NCI-H524 (cell line): ENCODE measurements around the gene INSRR.

Experiments used
- DNase-seq, 2 experiments: peaks; one replicate each; lab custom pipeline; 2025; lab: John Stamatoyannopoulos, UW

INSRR gene

DNA sequence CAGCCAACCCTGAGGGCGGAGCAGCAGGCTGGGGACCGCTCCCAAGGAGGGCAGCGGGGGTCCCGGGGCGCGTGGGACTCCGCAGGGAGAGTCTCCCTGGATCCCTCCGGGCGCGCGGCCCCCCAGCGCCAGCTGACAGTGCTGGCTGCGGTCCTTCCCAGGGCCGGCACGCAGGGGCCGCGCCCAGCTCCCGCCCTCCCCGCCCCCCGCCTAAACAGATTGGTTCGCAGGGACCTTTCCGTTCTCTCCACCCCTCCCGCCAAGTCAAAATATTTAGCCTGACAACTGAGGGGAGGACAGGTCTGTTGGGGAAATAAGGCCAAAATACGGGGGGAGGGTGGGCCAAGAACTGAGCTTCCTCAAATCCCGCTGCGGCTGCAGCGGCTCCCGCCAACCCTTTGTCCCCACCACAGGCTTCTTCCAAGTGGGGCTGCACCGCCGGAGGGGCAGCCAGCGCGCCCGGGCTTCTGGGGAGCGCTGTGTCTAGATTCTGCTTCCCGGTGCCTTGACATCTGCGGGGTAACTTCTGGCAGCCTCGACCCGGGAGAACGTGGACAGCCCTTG lies at the start of gene INSRR:
Gene INSRR (minus strand): TSS at position 159 of the 564 bp plus-strand sequence. CDS start 496 bp downstream, outside the sequence.
- peak in 1 of 2 experiments; percentile 35 for DNase-seq

DNA sequence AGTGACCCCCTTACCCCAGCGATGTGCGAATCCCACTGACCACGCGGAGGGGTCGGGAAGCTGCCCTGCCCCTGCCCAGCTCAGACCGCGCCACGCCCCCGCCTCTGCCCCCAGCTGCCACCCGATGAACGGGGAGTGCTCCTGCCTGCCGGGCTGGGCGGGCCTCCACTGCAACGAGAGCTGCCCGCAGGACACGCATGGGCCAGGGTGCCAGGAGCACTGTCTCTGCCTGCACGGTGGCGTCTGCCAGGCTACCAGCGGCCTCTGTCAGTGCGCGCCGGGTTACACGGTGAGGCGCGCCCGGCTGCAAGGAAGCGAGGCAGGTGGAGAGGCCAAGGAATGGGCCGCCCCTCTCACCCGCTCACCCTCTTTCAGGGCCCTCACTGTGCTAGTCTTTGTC lies 49.6 kb upstream of the INSRR start:
- DNase-seq = no peak

DNA sequence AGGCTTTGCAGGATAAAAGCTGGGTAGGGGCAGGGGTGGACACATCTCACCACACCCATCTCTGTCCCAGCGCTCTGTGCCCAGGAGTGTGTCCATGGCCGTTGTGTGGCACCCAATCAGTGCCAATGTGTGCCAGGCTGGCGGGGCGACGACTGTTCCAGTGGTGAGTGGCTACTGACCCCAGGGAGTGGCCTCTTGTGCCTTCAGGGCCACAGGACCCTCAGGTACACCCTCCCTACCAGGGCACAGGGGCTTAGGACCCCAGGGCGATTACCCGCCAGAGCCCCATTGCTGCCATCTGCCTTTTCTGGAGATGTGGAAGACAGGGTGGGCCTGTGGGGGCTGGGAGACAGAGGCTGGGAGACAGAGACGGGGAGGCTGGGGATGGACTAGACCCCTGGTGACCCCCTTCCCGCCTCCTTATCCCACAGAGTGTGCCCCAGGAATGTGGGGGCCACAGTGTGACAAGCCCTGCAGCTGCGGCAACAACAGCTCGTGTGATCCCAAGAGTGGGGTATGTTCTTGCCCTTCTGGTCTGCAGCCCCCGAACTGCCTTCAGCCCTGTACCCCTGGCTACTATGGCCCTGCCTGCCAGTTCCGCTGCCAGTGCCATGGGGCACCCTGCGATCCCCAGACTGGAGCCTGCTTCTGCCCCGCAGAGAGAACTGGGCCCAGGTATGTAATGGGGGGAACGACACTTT lies 47.4 kb upstream of the INSRR start:
- no peak for DNase-seq

DNA sequence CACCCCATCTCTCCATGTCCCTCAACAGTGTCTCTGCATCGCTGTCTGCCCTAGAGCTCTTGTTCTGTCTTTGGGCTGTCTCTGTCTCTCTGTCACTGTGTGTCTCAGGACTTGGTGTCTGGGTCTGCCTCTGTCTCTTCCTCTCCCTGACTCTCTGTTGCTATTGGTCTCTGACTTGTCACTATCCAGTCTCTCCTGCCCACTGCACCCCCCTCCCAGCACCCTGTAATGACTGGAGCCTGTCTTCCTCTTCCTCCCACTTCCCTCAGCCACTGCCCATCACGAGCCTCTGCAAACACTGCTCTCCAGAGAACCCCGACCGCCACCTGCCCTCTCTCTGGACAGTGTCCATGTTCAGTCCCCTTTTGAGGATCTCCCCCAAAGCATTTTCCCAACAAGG lies 46.7 kb upstream of the INSRR start:
- no peak for DNase-seq

DNA sequence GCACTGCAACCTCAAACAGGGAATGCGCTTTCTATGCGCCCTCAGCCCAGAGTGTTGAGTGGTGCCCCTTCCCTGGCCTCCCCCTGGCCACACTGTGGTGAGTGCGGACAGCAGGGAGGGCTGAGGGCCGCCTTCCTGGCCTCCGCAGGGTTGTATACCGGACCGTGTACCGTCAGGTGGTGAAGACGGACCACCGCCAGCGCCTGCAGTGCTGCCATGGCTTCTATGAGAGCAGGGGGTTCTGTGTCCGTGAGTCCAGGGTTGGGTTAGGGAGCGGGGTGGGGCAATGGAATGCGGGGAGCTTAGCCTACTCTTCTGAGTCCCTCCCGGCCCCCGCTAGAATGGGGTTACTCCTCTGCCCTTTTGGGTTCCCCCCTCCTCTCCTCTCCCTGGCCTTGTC lies 46.3 kb upstream of the INSRR start:
- DNase-seq = no peak

DNA sequence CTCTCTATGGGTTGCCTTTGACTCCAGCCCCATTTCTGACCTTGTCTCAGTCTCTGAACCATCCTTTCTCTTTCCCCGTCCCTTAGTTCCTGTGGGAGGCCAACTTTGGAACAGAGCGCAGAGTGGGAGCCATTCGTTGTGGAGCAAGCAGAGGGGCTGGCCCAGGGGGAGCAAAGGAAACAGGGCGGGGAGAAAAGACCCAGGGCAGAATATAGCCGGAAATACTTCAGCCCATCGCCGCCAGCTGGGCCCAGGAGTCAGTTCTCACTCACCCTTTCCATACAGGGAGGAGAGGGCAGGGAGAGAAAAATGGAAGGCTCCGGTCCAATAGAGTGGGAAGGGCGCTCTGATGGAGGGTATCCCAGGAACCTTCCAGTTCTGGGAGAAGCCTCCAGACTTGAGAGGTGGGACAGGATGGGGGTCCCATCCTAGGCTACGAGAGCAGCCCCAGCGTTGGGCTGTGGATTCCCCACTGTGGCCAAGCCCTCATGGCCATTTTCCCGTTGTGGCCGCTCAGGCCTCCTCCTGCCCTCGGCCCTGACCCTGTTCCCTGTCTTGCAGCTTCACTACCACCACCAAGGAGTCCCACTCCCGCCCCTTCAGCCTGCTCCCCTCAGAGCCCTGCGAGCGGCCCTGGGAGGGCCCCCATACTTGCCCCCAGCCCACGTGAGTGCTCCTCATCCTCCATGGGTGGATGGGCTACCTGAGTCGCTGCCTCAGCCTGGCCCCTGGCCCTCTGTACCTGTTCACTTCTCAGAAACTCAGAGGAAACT lies 45.5 kb upstream of the INSRR start:
- DNase-seq = no peak

DNA sequence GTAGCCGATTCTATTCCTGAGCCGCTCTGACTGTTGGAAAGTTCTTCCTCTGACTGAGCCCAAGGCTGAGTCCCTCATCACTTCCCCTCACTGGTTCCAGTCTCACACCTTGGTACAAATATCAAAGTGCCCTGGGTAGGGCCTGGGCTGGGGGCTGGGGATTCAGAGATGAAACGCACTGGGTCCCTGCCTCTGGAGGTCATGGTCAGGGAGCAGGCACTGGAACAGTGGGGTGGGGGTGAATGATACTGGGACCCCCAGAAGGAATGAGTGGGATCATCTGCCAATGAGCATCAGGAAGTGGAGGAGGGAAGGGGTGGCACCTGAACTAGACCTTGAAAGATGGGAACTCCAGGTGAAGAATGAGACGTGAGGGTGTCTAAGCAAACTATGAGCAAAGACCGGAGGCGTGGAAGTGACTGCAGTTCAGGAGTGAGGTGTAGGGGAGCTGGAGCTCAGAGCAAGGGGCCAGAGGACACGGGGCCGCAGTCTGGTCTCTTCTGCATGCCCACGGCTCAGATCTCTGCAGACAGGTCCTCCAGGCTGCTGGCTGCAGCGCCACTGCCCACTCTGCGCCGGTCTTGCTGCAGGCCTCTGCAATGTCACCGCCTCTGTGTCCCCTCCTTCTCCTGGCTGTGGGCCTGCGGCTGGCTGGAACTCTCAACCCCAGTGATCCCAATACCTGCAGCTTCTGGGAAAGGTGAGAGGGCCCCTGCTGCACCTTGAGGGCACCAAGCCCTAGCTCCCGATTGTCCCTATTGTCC lies 44.6 kb upstream of the INSRR start:
- DNase-seq = no peak

DNA sequence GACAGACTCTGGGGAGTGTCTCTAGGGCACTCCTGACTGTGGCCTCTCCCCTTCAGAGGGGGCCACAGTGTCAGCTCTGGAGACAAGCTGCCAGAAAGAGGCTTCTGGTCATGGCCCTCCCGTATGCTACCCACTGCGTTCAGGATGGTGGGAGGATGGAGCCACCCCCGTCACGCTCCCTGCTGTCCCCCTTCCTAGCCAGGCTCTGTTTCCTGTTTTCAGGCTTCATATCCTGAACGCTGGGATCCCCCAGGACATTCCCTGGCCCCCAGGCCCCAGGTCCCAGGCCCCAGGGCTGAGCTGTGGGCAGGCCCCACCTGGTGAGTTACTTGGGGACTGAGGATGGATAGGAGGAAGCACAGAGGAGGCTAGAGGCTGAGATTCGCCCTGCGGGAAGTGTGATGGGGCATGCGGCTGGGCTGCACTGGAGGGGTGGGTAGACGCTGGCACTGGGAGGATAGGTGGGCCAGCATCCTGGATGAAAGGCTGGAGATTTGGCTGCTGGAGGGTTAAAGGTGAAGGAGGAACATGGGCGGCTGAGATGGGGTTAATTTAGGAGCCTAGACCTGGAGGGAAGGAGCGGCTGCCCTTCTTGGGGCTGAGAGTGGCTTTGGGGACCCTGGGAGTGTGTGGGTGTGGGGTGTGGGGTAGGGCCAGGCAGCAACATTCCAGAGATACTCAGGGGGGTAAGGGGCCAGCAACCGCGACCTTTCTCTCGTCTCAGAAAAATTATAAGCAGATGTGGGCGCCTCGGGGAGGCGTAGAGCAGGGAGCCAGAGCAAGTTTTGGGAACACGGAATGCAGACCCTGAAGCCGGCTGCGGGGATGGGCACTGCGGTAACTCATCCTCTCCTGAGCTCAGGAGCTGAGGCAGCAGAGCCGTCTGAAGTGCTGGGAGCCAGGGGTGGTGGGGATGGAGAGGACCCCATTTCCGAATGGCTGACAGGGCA lies 43.3 kb upstream of the INSRR start:
- no peak for DNase-seq

DNA sequence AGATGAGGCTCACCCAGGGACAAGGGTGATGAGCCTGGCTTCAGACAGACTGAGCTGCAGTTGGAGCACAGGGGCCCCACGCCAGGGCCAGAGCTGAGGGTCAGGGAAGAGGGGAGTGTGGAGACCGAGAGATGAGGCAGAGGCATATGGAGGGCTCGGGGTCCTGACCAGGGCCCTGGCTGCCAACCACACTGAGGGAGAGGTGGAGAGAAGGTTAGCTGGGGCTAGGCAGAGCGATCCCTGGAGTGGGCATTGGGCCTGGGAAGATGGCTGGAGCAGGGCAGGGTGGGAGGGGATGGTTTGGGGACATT lies 42.6 kb upstream of the INSRR start:
- DNase-seq = no peak

DNA sequence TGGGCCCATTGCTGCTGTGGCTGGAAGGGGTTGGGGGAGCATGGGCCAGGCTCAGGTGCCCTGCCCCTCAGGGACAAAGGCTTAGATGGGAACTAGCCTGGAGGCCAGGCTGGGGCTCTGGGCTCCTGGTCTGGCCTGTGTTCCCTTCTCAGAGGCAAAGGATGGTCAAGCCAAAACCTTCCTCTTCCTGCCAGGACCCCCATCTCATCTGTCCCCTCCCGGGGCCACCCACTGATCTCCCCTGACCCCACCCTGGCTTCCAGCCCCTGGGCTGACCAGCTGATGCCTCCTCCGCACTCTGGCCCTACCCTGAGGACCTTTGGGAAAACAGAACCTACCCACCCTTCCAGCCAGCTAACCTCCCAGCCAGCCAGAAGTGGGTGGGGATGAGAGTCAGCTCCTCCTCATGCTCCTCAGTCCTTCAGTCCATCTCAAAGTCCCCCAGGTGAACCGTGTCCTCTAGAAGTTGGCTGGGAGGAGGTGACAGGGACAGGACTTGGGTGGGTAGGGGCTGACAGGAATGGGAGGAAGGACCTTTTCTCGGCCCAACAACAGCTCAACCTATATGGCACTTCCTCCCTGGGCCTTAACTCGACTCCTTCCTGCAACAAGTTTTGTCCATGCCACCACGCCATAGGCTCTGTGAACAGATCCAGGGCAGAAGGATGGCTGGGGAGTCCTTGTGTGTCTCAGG lies 42.1 kb upstream of the INSRR start:
- no peak for DNase-seq

DNA sequence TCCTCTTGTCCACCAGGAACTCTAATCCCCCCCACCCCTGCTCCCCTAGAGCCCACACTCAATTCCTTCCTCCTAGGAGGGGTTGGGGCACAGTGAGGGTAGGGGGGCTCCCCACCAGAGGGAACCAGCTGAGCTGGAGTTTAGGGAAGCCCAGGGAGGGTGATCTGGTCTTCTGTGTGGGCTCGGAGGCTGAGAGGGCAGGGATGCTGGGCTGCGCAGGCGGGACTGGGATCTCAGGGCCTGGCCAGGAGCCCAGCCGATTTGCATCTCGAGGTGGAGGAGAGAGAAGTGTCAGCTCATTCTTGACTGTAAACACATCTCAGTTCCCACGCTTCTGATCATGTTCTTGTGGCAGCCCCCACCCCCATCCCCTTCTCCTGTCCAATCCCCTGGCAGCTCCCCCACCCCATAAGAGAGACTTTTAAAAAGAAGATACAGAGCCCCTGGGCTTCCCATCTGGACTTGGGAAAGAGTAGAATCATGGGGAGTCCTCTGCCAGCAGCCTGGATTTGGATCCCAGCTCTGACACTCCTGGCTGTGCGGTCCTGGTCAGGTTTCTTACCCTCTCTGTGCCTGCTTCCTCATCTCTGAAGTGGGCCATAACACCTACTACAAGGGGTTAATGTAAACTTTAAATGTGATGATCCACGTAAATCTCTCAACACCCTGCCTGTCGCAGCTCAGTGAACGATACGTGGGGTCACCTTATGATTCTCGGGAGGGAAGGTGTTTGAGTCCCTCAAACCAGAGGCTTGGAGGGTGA lies 41.2 kb upstream of the INSRR start:
- DNase-seq = no peak

DNA sequence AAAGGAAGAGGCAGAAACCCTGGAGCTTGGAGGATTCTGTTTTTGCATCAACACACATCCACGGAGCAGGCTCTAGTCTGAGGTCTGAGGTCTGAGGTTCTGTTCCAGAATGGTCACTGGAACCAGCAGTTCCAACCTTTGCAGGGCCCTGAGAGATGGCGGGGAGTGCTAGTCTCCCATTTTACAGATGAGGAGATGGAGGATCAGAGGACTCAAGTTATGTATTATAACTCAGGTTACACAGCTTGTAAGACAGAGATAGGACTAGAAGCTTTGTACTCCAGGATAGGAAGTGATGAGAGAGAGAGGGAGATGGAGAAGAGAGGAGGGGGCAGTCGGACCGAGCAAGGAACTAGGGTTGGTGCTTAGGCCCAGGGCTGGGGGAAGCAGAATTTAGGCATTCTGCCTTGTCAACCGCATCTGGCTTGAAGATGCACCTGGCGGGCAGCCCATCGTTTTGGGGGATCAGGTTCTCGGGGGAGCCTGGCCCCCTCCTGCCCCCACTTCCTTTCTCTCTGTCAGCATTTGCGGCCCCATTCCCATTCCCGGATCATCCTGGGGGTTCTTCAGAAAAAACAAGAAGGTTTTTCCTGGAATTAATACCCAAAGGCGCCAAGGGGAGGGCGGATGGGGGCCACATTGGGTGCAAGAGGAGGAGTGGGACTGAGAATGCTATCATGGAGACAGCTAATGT lies 40.2 kb upstream of the INSRR start:
- DNase-seq = no peak

DNA sequence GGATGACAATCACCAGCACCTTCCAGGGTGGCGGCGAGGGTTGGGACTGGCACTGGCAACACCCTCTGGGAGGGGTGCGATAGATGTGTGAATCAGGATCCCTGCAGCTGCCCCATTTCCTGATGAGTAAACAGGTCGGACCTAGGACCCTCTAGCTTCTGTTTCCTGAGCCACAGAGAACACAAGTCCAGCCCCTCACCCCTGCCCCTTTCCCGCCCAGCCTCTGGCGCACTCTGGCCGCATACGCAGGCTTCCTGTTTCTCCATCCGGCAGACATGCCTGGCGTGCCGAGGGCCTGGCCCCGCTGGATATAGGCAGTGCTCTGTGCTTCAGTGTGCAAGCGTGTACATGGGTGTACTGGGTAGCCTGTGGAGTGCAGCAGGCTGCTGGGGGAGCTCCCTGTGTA lies 39.2 kb upstream of the INSRR start:
- no peak for DNase-seq

DNA sequence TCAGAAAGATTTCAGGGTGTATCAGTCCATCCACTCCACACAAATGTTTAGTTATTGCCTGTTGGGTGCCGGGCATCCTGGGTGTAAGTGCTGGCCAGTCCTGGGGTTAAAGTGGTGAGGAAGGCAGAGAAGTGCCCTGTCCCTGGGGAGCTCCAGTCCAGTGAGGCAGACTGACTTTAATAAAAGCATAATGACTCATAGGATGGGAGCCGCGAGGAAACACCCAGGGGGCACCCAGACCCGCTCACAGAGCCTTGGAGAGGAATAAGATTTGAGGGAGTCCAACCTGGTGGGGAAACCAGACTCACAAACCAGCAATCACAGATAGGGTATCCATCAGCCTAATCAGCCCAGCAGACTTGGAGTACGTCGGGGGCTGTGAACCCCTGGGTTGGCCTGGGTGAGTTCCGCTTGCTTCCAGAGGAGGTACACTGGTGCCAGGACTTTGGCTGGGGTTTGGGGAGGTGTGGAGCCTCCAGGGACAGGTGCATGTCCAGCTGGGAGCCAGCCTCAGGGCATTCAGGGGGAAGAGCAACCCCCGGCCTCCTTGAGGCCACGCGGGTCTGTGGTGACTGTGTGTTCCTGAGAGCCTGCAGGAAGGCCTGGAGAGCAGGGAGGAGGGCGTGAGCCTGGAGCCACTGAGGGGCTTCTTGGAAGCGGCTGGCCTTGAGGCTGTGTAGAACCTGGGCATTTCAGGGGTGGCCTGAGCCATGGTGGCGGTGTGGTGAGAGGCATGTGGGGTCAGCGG lies 38.3 kb upstream of the INSRR start:
- no peak for DNase-seq

DNA sequence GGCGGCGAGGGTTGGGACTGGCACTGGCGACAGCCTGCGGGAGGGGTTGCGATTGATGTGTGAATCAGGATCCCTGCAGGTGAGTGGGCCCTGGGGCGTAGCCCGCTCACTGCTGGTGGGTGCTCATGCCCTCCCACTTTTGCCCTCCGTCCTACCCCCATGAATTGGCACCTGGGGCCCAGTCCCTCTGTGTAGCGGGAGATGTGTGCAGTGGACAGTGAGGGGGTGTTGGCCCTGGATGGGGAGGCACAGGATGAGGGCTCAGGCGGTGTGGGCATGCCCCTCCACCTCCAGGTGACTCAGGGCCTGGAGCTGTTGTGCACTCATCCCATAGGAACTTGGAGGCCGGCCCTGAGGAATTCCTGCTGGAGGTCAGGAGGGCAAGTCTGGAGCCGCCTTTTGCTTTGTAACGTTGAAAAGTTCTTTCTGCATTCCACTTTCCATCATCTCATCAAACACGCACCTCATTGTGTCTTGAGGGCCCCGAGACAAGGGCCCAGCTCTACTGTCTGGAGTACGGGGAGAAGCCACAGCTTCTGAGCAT lies 37.6 kb upstream of the INSRR start:
- DNase-seq = no peak

DNA sequence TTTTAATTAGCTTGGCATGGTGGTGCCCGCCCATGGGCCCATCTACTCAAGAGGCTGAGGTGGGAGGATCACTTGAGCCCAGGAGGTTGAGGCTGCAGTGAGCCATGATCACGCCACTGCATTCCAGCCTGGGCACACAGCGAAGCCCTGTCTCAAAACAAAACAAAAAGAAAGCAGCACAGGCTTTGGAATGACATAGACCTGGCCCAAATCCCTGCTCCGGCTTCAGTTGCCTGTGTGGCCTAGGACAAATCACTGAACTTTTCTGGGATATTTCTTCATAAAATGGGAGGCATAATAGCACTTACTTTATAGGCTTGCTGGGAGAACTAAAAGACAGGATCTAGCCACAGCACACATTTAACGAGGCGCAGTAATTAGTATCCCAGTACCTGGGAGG lies 37.0 kb upstream of the INSRR start:
- no peak for DNase-seq

DNA sequence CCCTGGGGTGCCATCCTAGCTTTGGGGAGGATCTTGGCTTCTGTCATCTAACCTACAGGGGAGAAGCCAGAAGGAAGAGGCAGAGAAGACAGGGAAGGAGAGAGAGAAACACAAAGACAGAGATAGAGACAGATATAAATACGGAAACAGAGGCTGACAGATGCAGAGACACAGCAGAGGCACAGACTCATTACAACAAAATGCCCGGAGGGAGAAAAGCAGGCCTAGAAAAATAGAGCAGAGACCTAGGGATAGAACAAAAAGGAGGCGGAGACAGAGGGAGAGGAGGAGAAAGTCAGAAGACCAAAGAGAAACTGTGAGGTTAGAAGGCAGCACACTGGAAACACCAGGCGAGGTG lies 36.5 kb upstream of the INSRR start:
- DNase-seq = no peak

DNA sequence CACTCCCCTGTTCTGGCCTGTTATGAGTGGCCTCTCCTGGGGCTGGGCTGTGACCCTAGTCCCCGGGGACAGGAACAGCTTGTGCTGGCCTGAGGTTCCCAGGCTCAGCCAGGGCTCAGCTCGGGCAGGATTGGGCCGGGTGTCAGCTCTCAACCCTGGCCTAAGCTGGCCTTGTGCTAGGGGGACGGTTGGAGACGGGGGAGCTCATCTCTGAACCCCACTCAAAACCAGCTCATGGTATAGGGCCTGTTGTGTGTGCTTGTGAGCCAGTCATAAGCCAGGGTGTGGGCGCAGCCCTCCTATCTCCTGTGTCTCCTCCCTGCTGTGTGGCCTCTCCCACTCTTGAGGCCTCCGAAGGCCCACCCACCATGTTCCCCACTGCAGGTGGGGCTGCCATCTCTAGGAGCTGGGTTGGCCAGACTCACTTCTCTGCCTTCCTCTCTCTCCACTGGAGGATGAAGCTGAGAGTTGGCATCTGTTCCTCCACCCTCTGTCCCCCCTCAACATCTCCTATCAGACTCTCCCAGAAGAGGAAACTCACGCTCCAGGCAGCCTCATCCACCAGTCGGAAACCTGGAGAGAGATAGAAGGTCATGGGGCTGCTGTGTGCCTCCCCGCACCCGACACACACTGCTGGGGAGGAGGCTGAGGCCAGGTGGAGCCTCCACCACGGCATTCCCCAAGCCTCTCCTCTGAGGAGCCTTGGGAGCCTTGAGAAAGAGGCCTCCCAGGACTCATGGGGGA lies 36.0 kb upstream of the INSRR start:
- DNase-seq = no peak
